Stimulated activated CD8-positive, alpha-beta memory T cell treated with anti-CD3 and anti-CD28 coated beads, Interleukin-4, amount 100 ng/mL, for 24 hours (primary cell): ENCODE measurements around the gene ABCA4.
"Not testable (repeated sequence)": the region's sequence is repeated elsewhere in the genome, so short reads cannot be mapped to it uniquely, and the experiment has no call there.

ENCODE experiments used
- DNase-seq: peaks from one replicate; pipeline ENCODE4 v3.0.0-alpha.2; 2020; ENCODE audit warnings: low read depth

Gene ABCA4

GRCh38 chr1:94004924-94005323 is 116.0 kb downstream of the ABCA4 start:
- no peak for DNase-seq

DNA sequence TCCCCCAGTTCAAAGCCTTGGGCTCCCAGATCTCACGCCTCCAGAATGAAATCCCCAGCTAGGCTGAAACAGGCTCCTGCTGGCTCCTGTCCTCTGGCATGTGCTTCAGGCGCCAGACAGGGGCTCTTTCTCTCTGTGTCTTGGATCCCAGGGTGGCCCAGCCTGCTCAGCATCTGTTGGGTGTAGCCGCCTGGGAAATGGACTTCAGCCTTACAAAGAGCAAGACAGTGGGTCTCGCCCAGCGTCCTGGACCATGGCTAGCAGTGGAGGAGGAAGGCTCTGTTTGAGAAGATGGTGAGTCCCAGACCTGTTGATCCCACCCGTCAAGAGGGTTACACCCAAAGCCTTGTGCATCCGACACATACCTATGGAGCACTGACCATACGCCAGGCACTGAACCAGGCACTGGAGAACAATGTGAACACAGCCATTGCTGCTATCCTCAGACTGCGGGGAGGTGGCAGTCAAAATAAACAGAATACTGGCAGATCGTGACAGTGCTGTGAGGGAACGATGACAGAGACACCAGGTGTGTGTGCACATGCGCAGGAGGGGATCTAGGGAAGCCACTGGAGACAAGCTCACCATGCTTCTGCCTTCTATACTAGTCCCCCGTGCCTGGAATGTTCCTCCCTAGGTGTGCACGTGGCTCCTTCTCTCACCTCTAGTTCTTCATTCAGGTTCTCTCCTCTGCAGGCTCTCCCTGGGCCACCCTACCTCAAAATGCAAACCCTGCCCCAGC is 118.7 kb downstream of the ABCA4 start:
- DNase-seq: no peak

DNA sequence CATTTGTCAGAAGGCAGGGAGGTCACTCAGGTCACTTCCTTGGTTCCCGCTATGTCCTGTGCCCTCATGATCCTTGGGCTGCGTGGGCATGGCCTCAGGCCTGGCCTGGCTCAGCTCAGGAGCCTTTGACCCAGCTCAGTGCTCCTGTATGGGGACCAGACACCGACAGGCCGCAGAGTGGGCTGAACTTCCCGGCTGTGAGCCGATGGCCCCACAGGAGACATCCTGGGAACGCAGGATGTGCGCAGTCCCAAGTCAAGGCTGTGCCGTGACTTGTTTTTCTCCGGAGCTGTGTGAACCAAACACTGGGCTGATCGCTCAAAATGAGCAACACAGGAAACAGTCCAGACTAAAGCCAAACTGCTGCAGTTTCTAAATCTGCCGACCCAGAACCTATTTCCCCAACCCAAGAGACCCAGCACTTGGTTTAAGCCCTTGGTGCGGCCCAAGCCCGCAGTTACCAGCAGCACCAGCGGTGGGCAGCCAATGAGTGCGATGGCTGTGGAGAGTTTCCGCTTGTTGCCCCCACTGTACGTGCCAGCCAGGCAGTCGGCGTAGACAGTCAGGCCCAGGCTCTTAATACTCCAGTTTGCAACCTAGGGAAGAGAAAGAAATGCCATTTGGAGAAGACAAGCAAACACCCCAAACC is 119.4 kb downstream of the ABCA4 start:
- no peak for DNase-seq

- DNase-seq: no peak
Observed at GRCh38 chr1:94000510-94001282, 120.3 kb downstream of the ABCA4 start.

GRCh38 chr1:93999840-94000415 is 121.0 kb downstream of the ABCA4 start:
- no peak for DNase-seq

GRCh38 chr1:93998532-93998931 is 122.4 kb downstream of the ABCA4 start:
- DNase-seq: not testable (repeated sequence)

DNA sequence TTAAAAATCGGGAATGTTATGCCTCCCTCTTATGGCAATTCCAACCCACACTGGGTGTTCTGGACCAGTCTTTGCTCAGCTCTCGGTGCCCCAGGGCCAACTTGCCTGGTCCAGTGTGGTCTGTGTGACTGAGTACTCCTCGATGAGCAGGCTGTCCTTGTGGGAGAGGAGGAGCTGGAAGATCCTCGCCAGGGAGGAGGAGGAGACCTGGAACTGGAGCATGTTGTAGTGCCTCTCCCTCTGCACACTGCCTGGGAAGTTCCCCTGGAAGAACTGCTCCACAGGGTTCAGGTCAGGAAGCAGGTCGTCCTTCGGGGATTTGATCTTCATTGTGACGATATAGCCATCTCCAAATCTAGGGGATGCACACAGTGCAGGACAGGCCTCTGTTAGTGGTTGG is 123.2 kb downstream of the ABCA4 start:
- DNase-seq: no peak

- DNase-seq: no peak
Observed at GRCh38 chr1:93995837-93996536, 125.0 kb downstream of the ABCA4 start.

- no peak for DNase-seq
Observed at GRCh38 chr1:93993731-93994130, 127.2 kb downstream of the ABCA4 start.

- DNase-seq: no peak
Observed at GRCh38 chr1:93992954-93993353, 128.0 kb downstream of the ABCA4 start.

DNA sequence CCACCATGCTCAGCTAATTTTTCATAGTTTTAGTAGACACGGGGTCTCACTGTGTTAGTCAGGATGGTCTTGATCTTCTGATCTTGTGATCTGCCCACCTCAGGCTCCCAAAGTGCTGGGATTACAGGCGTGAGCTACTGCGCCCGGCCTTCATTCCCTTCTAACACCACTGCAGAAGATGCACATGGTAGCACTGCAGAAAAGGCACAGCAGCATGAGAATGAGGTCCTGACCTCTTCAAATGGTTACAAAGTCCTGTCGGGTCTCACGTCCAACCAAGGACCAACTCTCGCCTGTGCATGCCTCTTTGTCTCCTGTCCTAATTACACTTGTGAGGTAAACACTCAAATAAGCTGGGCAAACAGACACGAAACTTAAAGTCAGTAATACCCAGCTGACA is 128.8 kb downstream of the ABCA4 start:
- no peak for DNase-seq

DNA sequence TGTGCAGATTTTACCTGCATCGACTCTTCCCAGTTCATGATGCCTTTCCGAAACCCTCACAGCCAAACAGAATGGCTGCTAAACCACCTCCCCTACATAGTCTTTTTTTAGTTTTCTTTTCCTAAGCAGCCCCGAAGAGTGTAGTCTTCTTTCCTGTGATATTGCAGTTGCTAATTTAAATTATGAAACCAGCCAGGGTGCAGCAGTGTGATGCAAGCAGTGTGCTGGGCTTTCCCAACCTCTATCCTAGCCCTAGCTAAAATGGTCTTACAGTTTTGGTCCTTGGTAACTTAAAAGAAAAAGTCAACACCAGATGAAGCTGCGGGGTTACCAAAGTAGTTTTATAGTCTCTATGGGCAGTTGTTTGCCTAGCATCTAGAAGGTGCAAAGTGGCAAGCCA is 129.7 kb downstream of the ABCA4 start:
- no peak for DNase-seq

DNA sequence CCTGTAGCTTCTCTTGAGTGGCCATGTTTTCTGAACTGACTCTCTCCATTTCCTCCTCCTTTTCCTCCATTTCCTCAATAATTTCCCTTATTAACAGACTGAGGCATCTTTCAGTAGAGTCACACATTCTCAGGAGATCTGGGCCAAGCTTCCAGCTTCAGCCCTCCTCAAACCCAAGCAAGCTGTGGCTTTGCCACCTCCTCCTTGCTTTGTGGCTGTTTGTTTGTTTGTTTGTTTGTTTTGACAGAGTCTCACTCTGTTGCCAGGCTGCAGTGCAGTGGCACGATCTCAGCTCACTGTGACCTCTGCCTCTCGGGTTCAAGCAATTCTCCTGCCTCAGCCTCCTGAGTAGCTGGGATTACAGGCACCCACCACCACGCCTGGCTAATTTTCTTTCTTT is 130.5 kb downstream of the ABCA4 start:
- not testable (repeated sequence) for DNase-seq

- DNase-seq: no peak
Observed at GRCh38 chr1:93990010-93990409, 130.9 kb downstream of the ABCA4 start.

DNA sequence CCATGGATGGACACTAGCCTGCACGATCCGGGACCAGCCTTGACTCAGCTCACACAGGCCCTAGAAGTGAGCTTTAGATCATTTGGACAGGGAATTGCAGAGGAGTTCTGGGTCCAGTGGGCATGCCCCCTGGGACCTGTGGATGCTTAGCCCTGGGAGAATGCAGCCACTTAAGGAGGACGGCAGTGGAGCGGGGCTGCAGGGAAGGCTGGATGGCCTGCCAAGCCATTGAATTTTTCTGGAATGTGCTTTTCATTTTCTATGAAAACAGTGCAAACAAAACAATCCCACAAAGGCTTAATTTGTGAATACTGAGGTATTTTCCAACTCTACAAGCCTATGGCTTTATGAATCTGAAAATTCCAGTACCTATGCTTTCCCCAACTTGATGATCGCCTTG is 131.3 kb downstream of the ABCA4 start:
- no peak for DNase-seq

GRCh38 chr1:93988634-93989350 is 132.2 kb downstream of the ABCA4 start:
- DNase-seq: no peak

DNA sequence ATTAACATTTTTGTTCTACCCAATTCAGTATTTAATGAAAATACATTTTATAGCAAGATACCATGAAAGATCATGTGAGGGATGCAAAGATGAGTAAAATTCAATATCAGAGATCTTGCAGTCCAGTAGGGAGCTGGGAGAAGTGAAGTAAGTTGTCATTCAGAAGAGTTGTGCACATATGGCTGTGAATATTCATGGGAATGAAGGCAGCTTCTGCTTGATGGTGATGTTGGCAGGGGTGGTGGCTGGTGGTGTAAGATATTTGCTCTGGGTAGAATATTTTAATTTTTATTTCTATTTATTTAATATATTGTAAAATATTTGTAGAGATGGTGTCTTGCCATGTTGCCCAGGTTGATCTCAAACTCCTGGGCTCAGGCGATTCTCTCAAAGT is 139.7 kb downstream of the ABCA4 start:
- no peak for DNase-seq

DNA sequence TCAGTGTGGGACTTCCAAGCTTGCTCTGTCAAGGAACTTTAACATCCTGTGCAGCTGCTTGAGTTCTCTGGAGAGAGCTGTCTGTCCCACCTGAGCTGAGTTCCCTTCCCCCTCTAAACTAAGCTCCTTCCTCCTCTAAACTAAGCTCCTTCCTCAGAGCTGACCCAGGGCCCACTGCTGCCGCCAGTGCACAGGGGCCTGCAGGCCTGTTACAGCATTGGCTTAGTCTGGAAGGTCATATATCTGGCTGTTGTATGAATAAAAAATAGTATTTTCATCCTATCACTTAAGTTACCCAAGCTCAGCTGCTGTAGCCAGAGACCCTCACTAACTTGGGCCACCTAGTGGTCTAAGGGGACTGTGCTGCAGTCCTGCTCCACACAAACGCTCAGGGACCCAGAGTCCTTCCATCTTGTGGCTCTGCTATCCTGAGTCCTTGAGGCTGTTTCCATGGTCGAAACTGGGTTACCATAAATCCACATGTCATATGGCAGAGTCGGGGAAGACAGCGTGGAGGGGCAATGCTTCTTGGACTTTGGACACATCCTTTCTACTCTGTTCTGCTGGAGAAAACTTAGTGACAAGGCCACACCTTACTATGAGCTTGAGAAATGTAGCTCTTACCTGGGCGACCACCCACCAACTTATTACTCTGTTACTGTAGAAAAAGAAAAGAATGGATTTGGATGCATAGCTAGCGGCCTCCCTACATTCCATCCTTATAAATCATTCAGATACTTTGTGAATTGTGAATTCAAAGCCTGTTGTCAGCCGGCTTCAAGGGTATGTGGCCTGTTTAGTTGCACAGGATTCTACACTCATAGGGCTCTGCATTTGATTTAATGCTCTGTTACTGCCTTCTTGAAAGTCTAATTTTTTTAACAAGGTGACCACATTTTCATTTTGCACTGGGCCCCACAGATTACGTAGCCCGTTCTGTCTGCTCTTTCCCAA is 140.4 kb downstream of the ABCA4 start:
- DNase-seq: no peak

- no peak for DNase-seq
Observed at GRCh38 chr1:93979718-93980319, 141.1 kb downstream of the ABCA4 start.
